ENCODE results near the gene NLGN1.
A peak's percentile ranks its signal among the peaks of the same experiment; 100 is the strongest.
"Not testable (repeated sequence)": the region's sequence is repeated elsewhere in the genome, so short reads cannot be mapped to it uniquely, and the experiment has no call there.

NLGN1 gene

DNA sequence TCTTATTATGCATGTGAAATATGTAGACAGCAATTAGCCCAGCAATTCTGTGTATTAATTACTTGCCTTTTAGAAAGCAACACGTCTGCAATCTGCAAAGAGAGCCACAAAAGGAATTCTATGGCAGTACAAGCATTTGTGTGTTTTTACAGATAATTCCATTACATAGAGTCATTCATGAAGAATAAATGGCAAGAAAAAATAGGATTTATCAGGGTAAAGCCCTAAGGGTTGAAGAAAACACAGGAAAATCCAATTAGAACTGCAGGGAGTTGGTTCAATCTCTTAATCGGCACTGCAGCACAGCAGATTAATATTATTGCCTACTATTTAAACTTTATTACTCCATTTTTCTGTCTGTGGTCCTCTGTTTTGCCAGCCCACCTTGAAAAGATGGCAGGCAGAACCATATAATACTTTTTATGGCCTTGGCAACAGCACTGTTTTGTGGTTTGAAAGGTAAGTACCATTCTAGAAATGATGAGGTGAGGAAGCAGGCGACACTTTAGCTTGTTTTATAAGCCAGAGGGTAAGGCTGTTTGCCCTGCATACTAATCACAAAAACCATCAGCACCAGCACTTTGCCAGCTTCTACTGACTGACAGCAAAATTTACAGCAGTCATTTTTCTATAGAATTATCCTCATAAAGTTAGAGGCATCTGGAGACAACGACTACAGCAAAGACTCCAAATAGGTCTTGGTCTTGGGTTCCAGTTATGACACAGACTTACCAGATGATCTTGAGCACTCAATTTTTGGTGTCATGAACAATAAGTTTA lies 823.4 kb downstream of the NLGN1 start:
- Histone ChIP-seq H3K4me3 (ENCODE audit: low read depth, low read length) (no peak overlapping the region), H3K36me3 (ENCODE audit: control insufficient read depth, insufficient read depth, low read length) (no peaks in the 10 kb centered on the region), H3K9me3 (ENCODE audit: control insufficient read depth, insufficient read depth, low read length) (no peaks in the 10 kb centered on the region), H3K4me1 (ENCODE audit: control insufficient read depth, insufficient read depth, low read length) (peaks cover under 1% of the 10 kb centered on the region), H3K27me3 (ENCODE audit: control insufficient read depth, insufficient read depth, low read length) (no peaks in the 10 kb centered on the region), H3K9ac (ENCODE audit: low read depth, low read length) (no peak overlapping the region)

DNA sequence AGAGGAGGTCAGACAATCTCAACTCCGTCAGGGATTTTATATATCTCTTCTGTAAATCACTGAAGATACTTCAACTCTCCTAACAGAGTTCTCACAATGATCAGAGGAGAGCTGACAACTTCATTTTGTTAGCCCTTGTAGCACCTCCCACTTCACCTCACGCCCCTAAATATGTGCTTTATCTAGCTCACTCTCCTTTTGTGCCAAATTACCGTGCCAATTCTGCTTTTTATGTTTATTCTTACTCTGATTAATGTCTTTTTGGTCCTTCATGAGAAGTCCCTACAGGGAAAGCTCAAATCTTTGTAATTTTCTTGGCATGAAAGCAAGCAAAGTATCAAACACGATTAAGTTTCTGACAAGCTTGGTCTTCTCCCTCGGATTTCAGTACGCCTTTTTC lies 825.5 kb downstream of the NLGN1 start:
- H3K9me3 ChIP-seq (ENCODE audit: control insufficient read depth, insufficient read depth, low read length): no peaks in the 10 kb centered on the region
- no peak overlapping the region for H3K9ac ChIP-seq (ENCODE audit: low read depth, low read length)
- H3K4me1 ChIP-seq (ENCODE audit: control insufficient read depth, insufficient read depth, low read length): no peaks in the 10 kb centered on the region
- no peaks in the 10 kb centered on the region for H3K36me3 ChIP-seq (ENCODE audit: control insufficient read depth, insufficient read depth, low read length)
- no peaks in the 10 kb centered on the region for H3K27me3 ChIP-seq (ENCODE audit: control insufficient read depth, insufficient read depth, low read length)
- H3K4me3 ChIP-seq (ENCODE audit: low read depth, low read length): no peak overlapping the region

DNA sequence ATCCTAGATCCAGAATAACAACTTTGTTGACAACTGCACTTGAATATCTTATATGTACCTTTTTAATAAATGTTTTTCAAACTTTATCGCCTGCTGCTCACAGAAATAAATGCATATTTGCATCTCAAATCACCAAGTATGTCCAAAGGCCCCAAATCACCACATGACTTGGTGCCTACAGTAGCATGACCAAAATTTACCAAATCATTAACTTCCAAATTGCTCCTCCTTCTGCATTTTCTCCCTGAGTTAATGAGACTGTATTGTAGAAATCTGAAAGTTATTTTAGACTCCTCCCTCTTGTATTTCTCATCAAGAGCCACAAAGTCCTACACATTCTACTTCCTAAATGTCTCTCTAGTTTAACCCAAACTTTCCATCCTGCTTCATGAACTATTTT lies 826.1 kb downstream of the NLGN1 start:
- Histone ChIP-seq H3K9me3 (ENCODE audit: control insufficient read depth, insufficient read depth, low read length) (no peaks in the 10 kb centered on the region), H3K27me3 (ENCODE audit: control insufficient read depth, insufficient read depth, low read length) (no peaks in the 10 kb centered on the region), H3K36me3 (ENCODE audit: control insufficient read depth, insufficient read depth, low read length) (no peaks in the 10 kb centered on the region), H3K9ac (ENCODE audit: low read depth, low read length) (no peak overlapping the region), H3K4me3 (ENCODE audit: low read depth, low read length) (no peak overlapping the region), H3K4me1 (ENCODE audit: control insufficient read depth, insufficient read depth, low read length) (no peaks in the 10 kb centered on the region)

DNA sequence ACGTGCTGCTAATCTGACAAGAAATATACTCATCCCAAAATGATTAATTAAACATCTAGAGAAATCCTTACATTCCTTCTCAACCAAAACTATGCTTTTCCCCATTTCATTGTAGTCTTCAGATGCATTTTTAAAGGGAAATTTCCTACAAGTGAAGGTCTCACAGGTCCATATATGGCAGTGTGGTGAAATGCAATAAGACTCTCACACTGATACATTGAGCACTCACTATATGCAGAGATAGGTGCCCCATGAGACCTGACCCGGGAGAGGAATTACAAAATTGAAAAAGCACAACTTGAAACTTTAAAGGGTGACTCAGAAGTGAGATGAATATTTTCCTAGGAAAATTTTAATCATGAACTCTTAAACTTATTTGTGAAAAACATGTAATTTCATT lies 832.4 kb downstream of the NLGN1 start:
- H3K4me1 ChIP-seq (ENCODE audit: control insufficient read depth, insufficient read depth, low read length): peaks cover 22% of the 10 kb centered on the region
- H3K4me3 ChIP-seq (ENCODE audit: low read depth, low read length): no peak overlapping the region
- no peaks in the 10 kb centered on the region for H3K36me3 ChIP-seq (ENCODE audit: control insufficient read depth, insufficient read depth, low read length)
- no peaks in the 10 kb centered on the region for H3K9me3 ChIP-seq (ENCODE audit: control insufficient read depth, insufficient read depth, low read length)
- H3K9ac ChIP-seq (ENCODE audit: low read depth, low read length): no peak overlapping the region
- no peaks in the 10 kb centered on the region for H3K27me3 ChIP-seq (ENCODE audit: control insufficient read depth, insufficient read depth, low read length)

DNA sequence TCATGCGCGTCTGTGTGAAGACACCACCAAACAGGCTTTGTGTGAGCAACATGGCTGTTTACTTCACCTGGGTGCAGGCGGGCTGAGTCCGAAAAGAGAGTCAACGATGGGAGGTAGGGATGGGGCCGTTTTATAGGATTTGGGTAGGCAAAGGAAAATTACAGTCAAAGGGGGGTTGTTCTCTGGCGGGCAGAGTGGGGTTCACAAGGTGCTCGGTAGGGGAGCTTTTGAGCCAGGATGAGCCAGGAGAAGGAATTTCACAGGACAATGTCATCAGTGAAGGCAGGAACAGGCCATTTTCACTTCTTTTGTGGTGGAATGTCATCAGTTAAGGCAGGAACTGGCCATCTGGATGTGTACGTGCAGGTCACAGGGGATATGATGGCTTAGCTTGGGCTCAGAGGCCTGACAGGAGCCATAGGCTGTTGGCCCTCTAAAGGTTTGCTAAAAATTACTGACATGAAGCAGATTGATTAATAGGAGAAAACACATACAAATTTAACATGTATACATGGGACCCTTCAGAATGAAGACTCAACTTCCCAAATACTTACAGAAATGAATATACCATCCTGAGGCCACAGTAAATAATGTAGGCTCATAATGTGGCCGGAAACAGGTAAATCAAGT lies 834.6 kb downstream of the NLGN1 start:
- not testable (repeated sequence) for H3K9me3 ChIP-seq (ENCODE audit: control insufficient read depth, insufficient read depth, low read length); H3K27me3 ChIP-seq (ENCODE audit: control insufficient read depth, insufficient read depth, low read length); H3K4me3 ChIP-seq (ENCODE audit: low read depth, low read length); H3K36me3 ChIP-seq (ENCODE audit: control insufficient read depth, insufficient read depth, low read length)
- peaks cover 22% of the 10 kb centered on the region for H3K4me1 ChIP-seq (ENCODE audit: control insufficient read depth, insufficient read depth, low read length)
- H3K9ac ChIP-seq (ENCODE audit: low read depth, low read length): peak overlapping the region; percentile 38

DNA sequence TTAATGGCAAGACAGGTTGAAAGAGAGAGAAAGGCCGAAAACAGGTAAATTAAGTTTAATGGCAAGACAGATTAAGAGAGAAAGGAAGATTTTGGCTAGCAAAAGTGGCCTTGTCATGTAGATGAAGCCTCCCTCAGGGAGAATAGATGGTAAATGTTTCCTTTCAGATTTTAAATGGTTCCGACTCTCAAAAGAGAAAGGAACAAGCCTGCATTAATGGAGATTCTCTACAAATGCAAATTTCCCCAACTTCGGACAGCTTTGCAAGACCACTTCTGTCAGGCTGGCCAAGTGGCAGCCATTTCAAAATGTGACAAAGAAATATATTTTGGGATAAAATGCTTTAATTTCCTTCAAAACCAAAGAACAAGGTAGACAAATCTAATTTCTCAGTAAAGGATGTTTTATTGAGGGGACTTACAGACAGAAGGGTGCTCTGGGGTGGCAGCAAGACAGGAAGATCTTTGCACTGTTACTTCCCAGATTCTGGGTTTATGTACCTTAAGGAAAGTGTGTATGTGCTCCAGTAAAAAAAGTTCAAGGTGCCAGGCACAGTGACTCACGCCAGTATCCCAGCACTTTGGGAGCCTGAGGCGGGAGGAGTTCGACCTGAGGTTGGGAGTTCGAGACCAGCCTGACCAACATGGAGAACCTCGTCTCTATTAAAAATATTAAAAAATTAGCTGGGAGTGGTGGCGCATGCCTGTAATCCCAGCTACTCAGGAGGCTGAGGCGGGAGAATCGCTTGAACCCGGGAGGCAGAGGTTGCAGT lies 835.3 kb downstream of the NLGN1 start:
- Histone ChIP-seq H3K4me3 (ENCODE audit: low read depth, low read length) (no peak overlapping the region), H3K4me1 (ENCODE audit: control insufficient read depth, insufficient read depth, low read length) (peaks cover 22% of the 10 kb centered on the region), H3K27me3 (ENCODE audit: control insufficient read depth, insufficient read depth, low read length) (no peaks in the 10 kb centered on the region), H3K9ac (ENCODE audit: low read depth, low read length) (peak overlapping the region; percentile 82), H3K36me3 (ENCODE audit: control insufficient read depth, insufficient read depth, low read length) (no peaks in the 10 kb centered on the region), H3K9me3 (ENCODE audit: control insufficient read depth, insufficient read depth, low read length) (no peaks in the 10 kb centered on the region)

DNA sequence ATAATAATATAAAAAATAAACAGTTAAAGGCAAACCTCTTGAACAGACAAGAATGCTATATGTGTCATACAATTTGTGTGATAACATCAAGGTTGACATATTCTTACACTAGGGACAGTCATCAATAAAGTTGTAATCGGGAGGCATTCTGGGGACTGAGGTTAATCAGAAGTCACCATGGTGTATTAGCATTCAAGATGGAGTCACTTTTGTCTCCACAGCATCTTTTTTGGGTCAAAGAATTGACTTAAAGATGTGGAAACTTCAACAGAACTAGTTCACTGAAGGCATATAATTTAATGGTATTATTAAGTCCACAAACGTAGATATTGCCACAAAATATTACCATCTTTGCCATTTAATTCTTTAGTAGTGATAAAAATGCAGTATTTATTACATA lies 836.0 kb downstream of the NLGN1 start:
- Histone ChIP-seq H3K4me3 (ENCODE audit: low read depth, low read length) (no peak overlapping the region), H3K27me3 (ENCODE audit: control insufficient read depth, insufficient read depth, low read length) (no peaks in the 10 kb centered on the region), H3K4me1 (ENCODE audit: control insufficient read depth, insufficient read depth, low read length) (peaks cover 22% of the 10 kb centered on the region), H3K9ac (ENCODE audit: low read depth, low read length) (no peak overlapping the region), H3K36me3 (ENCODE audit: control insufficient read depth, insufficient read depth, low read length) (no peaks in the 10 kb centered on the region), H3K9me3 (ENCODE audit: control insufficient read depth, insufficient read depth, low read length) (no peaks in the 10 kb centered on the region)

DNA sequence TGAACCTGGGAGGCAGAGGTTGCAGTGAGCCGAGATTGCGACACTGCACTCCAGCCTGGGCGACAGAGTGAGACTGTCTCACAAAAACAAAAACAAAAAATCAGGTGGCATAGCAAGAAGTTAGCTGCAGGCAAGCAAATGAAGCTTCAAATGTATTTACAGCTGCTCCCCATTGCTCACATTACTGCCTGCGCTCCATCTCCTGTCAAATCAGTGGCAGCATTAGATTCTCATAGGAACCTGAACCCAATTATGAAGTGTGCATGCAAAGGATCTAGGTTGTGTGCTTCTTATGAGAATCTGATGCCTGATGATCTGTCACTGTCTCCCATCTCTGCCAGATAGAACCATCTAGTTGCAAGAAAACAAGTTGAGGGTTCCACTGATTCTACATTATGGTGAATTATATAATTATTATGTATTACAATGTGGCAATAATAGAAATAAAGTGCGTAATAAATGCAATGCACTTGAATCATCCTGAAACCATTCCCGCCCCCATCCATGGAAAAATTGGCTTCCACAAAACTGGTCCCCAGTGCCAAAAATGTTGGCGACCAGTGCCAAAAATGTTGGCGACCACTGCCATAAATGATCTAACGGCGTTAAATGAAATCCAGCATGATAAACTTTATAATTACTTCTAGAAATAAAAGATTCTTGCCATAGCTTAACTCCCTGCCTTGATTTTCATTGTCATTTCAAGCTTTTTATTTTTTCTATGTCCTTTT lies 844.9 kb downstream of the NLGN1 start:
- Histone ChIP-seq H3K27me3 (ENCODE audit: control insufficient read depth, insufficient read depth, low read length) (no peaks in the 10 kb centered on the region), H3K9ac (ENCODE audit: low read depth, low read length) (no peak overlapping the region), H3K4me1 (ENCODE audit: control insufficient read depth, insufficient read depth, low read length) (no peaks in the 10 kb centered on the region), H3K4me3 (ENCODE audit: low read depth, low read length) (no peak overlapping the region), H3K36me3 (ENCODE audit: control insufficient read depth, insufficient read depth, low read length) (no peaks in the 10 kb centered on the region), H3K9me3 (ENCODE audit: control insufficient read depth, insufficient read depth, low read length) (no peaks in the 10 kb centered on the region)

DNA sequence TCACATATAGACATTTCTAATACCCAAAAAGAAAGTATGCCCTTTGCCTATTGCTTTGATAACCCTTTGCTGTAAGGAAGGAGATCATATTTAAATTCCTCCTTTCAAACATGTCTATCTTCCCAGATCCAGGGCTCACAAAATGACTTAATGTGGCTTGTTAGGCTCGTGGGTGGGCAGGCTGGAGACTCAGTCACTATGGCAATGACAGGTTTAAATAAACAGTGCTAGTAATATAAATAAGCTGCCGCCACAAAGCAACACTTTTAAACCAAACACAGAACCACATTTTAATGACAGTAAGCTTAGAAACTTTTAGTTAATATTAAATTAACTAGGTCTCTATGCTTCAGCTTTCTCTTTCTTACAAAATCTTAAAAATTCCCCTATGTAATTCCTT lies 845.6 kb downstream of the NLGN1 start:
- Histone ChIP-seq H3K27me3 (ENCODE audit: control insufficient read depth, insufficient read depth, low read length) (no peaks in the 10 kb centered on the region), H3K36me3 (ENCODE audit: control insufficient read depth, insufficient read depth, low read length) (no peaks in the 10 kb centered on the region), H3K4me1 (ENCODE audit: control insufficient read depth, insufficient read depth, low read length) (no peaks in the 10 kb centered on the region), H3K9me3 (ENCODE audit: control insufficient read depth, insufficient read depth, low read length) (no peaks in the 10 kb centered on the region), H3K4me3 (ENCODE audit: low read depth, low read length) (no peak overlapping the region), H3K9ac (ENCODE audit: low read depth, low read length) (no peak overlapping the region)

DNA sequence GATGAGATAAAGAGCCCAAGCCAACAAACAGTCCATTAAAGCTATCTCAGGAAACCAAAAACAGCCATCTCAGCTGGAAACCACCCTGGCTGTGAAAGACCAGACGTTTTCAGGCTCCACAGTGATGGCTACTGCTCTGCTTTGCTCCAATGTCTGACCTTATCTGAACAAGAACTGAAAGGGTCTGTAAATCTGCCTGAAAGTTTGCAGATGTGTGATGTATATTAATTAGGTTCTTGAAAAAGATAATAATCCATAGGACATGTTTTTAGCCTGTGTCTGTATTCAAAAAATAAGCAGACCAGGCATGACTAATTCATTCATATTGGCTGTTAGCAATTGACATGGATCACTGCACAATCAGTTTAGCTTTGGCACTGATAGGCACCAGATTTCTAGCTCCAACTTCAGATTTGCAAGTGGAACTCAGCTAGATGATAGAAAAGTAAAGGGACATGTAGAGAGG lies 850.2 kb downstream of the NLGN1 start:
- Histone ChIP-seq H3K9ac (ENCODE audit: low read depth, low read length) (no peak overlapping the region), H3K4me3 (ENCODE audit: low read depth, low read length) (no peak overlapping the region), H3K27me3 (ENCODE audit: control insufficient read depth, insufficient read depth, low read length) (no peaks in the 10 kb centered on the region), H3K9me3 (ENCODE audit: control insufficient read depth, insufficient read depth, low read length) (no peaks in the 10 kb centered on the region), H3K4me1 (ENCODE audit: control insufficient read depth, insufficient read depth, low read length) (no peaks in the 10 kb centered on the region), H3K36me3 (ENCODE audit: control insufficient read depth, insufficient read depth, low read length) (no peaks in the 10 kb centered on the region)

DNA sequence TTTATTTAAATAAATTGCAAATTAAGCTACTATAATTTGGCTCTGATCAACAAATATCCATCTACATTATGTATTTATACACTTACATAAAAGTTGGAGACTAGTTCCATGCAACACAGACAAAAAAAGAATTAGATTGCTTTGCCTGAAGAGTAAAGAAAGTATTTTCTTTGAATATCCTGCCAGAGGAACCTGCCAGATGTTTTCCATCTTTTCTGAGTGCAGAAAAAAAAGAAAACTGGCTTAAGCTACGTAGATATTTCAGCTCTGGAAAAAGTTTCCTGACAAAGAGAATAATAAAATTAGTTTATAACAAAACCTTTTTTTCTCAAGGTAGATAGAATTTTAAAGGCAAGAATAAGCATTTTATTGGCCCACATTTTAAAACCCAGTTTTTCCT lies 854.1 kb downstream of the NLGN1 start:
- no peaks in the 10 kb centered on the region for H3K27me3 ChIP-seq (ENCODE audit: control insufficient read depth, insufficient read depth, low read length)
- no peaks in the 10 kb centered on the region for H3K36me3 ChIP-seq (ENCODE audit: control insufficient read depth, insufficient read depth, low read length)
- no peaks in the 10 kb centered on the region for H3K9me3 ChIP-seq (ENCODE audit: control insufficient read depth, insufficient read depth, low read length)
- H3K4me1 ChIP-seq (ENCODE audit: control insufficient read depth, insufficient read depth, low read length): no peaks in the 10 kb centered on the region
- no peak overlapping the region for H3K4me3 ChIP-seq (ENCODE audit: low read depth, low read length)
- no peak overlapping the region for H3K9ac ChIP-seq (ENCODE audit: low read depth, low read length)

Measured in iPS-15b (cell line).